Measurements from ENCODE around the gene SLC22A4.
A peak's percentile ranks its signal among the peaks of the same experiment; 100 is the strongest.

Gene SLC22A4

DNA sequence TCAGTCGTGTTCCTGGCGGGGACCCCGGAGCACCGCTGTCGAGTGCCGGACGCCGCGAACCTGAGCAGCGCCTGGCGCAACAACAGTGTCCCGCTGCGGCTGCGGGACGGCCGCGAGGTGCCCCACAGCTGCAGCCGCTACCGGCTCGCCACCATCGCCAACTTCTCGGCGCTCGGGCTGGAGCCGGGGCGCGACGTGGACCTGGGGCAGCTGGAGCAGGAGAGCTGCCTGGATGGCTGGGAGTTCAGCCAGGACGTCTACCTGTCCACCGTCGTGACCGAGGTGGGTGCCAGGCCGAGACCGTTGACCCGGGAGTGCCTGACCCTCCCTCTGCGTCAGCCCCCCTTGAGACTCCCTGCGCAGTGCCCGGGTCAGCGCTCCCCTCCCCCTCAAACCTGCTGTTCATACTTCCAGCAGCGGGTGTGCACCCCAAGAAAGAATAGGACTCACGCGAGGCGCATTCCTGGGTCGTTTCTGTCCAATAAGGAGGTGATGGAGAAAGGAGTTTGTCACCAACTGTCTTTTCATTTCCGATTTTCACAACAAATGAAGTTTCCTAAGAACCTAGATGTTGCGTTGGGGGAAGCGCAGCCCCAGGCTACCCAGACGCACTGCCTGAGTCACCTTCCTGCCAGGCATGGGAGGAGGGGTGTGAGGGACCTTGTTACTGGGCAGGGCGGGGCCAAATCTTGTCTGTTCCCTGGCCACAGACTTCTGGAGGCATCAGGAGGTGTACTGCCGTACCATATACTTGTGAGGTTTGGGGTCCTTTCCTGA is 722 bp downstream of the SLC22A4 start:
- DNase-seq (ENCODE audit: low read depth), result peak; percentile 98
- TF ChIP-seq MYC (IDR thresholded peaks at IDR 0.05; ENCODE audit: low read depth, low read length), result peak; percentile 74
- TF ChIP-seq, protein P1, sequence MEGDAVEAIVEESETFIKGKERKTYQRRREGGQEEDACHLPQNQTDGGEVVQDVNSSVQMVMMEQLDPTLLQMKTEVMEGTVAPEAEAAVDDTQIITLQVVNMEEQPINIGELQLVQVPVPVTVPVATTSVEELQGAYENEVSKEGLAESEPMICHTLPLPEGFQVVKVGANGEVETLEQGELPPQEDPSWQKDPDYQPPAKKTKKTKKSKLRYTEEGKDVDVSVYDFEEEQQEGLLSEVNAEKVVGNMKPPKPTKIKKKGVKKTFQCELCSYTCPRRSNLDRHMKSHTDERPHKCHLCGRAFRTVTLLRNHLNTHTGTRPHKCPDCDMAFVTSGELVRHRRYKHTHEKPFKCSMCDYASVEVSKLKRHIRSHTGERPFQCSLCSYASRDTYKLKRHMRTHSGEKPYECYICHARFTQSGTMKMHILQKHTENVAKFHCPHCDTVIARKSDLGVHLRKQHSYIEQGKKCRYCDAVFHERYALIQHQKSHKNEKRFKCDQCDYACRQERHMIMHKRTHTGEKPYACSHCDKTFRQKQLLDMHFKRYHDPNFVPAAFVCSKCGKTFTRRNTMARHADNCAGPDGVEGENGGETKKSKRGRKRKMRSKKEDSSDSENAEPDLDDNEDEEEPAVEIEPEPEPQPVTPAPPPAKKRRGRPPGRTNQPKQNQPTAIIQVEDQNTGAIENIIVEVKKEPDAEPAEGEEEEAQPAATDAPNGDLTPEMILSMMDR (IDR thresholded peaks at IDR 0.05; ENCODE audit: low read depth, low read length), result no peak
- TF ChIP-seq, protein P2, sequence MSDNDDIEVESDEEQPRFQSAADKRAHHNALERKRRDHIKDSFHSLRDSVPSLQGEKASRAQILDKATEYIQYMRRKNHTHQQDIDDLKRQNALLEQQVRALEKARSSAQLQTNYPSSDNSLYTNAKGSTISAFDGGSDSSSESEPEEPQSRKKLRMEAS (IDR thresholded peaks at IDR 0.05; ENCODE audit: low read depth, low read length), result 0 out of 2 replicates have a peak, but pooled peaks have one; percentile 48
- TF ChIP-seq POLR2A (IDR thresholded peaks at IDR 0.05; ENCODE audit: extremely low read depth, insufficient read length), result peak; percentile 61
- H3K4me3 ChIP-seq (ENCODE audit: low read depth, low read length), result peak overlapping the region; percentile 95

GRCh38 chr5:132295505-132296411 is 1.6 kb downstream of the SLC22A4 start:
- TF ChIP-seq MYC (IDR thresholded peaks at IDR 0.05; ENCODE audit: low read depth, low read length) (no peak), POLR2A (IDR thresholded peaks at IDR 0.05; ENCODE audit: extremely low read depth, insufficient read length) (no peak)
- TF ChIP-seq, protein P2 (IDR thresholded peaks at IDR 0.05; ENCODE audit: low read depth, low read length), result no peak
- TF ChIP-seq, protein P1 (IDR thresholded peaks at IDR 0.05; ENCODE audit: low read depth, low read length), result no peak
- peak overlapping the region; percentile 95 for H3K4me3 ChIP-seq (ENCODE audit: low read depth, low read length)
- DNase-seq (ENCODE audit: low read depth), result peak; percentile 46

DNA sequence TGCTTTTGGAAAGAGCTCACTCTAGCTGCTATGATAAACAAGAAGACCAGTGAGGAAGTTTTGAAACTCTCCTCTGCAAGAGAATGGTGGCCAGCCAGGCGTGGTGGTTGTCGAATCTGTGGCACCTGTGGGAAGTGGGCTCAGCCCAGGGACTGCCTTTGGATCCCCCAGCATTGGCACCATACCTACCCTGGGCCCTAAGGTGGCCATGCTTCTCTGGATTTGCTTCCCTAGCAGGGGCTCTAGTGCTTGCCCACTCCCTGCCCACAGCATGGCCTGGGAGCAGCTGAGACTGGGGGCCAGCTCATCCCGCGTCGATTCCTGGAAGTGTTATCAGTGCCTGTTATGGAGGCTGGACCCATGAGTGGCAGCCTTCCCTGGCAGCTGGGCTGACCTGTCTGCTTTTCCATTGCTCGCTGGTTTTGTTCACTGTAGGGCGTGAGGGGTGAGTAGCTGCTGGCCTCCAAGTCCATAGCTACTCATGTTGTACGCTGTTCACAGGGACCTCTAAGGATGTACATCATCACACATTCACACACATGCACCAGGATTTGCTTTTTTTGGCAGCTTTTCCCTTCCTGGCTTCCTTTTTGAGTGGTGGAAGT is 2.3 kb downstream of the SLC22A4 start:
- no peak for DNase-seq (ENCODE audit: low read depth)
- TF ChIP-seq, protein P1 (IDR thresholded peaks at IDR 0.05; ENCODE audit: low read depth, low read length), result no peak
- TF ChIP-seq, protein P2 (IDR thresholded peaks at IDR 0.05; ENCODE audit: low read depth, low read length), result no peak; the same call in 1 of the 2 replicates
- peak; percentile 29; the same call in 1 of the 2 replicates for TF ChIP-seq MYC (IDR thresholded peaks at IDR 0.05; ENCODE audit: low read depth, low read length)
- peak overlapping the region; percentile 95 for H3K4me3 ChIP-seq (ENCODE audit: low read depth, low read length)

DNA sequence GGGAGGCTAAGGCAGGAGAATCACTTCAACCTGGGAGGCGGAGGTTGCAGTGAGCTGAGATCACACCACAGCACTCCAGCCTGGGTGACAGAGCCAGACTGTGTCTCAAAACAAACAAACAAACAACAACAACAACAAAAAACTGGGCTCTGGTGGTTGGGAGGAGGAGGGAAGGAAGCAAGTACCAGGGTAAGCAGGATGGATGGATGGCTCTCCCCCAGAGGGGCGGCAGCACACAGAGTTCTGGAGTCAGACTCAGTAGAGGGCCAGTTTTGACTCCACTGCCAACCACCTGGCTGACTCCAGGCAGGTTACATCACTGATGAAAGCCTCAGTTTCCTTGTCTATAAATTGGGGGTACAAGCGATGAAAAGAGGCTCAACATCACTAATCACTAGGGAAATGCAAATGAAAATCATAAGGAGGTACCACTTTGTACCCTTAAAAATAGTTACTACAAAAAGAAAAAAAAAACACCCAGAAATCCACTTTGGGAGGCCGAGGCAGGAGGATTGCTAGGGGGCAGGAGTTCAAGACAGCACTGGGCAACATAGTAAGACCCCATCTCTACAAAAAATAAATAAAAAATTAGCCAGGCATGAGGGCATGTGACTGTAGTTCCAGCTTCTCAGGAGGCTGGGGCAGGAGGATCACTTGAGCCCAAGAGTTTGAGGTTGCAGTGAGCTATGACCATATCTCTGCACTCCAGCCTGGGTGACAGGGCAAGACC is 3.2 kb downstream of the SLC22A4 start:
- TF ChIP-seq POLR2A (IDR thresholded peaks at IDR 0.05; ENCODE audit: extremely low read depth, insufficient read length) (no peak), MYC (IDR thresholded peaks at IDR 0.05; ENCODE audit: low read depth, low read length) (no peak)
- TF ChIP-seq, protein P1 (IDR thresholded peaks at IDR 0.05; ENCODE audit: low read depth, low read length), result no peak
- TF ChIP-seq, protein P2 (IDR thresholded peaks at IDR 0.05; ENCODE audit: low read depth, low read length), result no peak
- H3K4me3 ChIP-seq (ENCODE audit: low read depth, low read length), result peak overlapping the region; percentile 56
- DNase-seq (ENCODE audit: low read depth), result no peak

Measured in NB4 (cell line).